Spleen (tissue), 11 donors: ENCODE measurements around the gene GRIK3. TPM values are rescaled to one million over a fixed set of nuclear protein-coding genes. Genes with fewer than 3 reads are reported as not detected.
"Not testable (repeated sequence)": the region's sequence is repeated elsewhere in the genome, so short reads cannot be mapped to it uniquely, and the experiment has no call there.

Experiments used
- DNase-seq: peaks from one replicate; pipeline ENCODE4 v3.0.0-alpha.2; 2020
- H3K27ac ChIP-seq, 8 donors: fragments of 200-600 bp; sonication (generic) in 7 of 8; 1 replicate in 4 of 8; 2 replicates in 4 of 8; pipeline versions ENCODE4 v1.5.0 to v1.8.0; 2016 to 2021; ENCODE audit warnings: inconsistent platforms in 4 of 8, mild to moderate bottlenecking in 4 of 8, moderate library complexity in 1 of 8
- H3K27me3 ChIP-seq, 7 donors: fragments of 200-600 bp; sonication (generic) in 6 of 7; replicated peaks in 1 of 7; 1 replicate in 4 of 7; 2 replicates in 3 of 7; pipeline versions ENCODE4 v1.5.0 to v1.8.0; 2016 to 2021; ENCODE audit warnings: inconsistent platforms in 3 of 7, mild to moderate bottlenecking in 1 of 7
- H3K36me3 ChIP-seq, 6 donors: fragments of 200-600 bp; sonication (generic) in 5 of 6; 1 replicate in 4 of 6; 2 replicates in 2 of 6; pipeline versions ENCODE4 v1.5.0 to v1.8.0; 2016 to 2021; ENCODE audit warnings: inconsistent platforms in 2 of 6
- H3K4me1 ChIP-seq, 6 donors: fragments of 200-600 bp; sonication (generic) in 5 of 6; 1 replicate in 3 of 6; 2 replicates in 3 of 6; pipeline versions ENCODE4 v1.5.0 to v1.8.0; 2016 to 2021; ENCODE audit warnings: inconsistent platforms in 3 of 6
- H3K4me3 ChIP-seq, 8 donors: fragments of 200-600 bp; sonication (generic) in 7 of 8; 1 replicate in 4 of 8; 2 replicates in 4 of 8; pipeline versions ENCODE4 v1.5.0 to v1.8.0; 2016 to 2021; ENCODE audit warnings: inconsistent platforms in 4 of 8, mild to moderate bottlenecking in 4 of 8, moderate library complexity in 2 of 8
- H3K9me3 ChIP-seq, 8 donors: fragments of 200-600 bp; sonication (generic) in 7 of 8; 1 replicate in 4 of 8; 2 replicates in 4 of 8; pipeline versions ENCODE4 v1.5.0 to v1.8.0; 2016 to 2021; ENCODE audit warnings: inconsistent platforms in 4 of 8
- CTCF ChIP-seq, 11 experiments: fragments of 200-600 bp in 7 of 11; fragments of 450-650 bp in 4 of 11; sonication (generic) in 4 of 11; IDR thresholded peaks in 8 of 11; conservative IDR thresholded peaks in 3 of 11; 1 replicate in 7 of 11; 2 replicates in 4 of 11; pipeline versions ENCODE4 v1.4.0 to v1.8.0; 2016 to 2021; ENCODE audit warnings: antibody characterized with exemption in 11 of 11, inconsistent platforms in 4 of 11, mild to moderate bottlenecking in 1 of 11
- POLR2A ChIP-seq, 3 donors: fragments of 450-650 bp; IDR thresholded peaks; one replicate each; pipeline ENCODE4 v1.5.1; 2017; ENCODE audit warnings: antibody characterized with exemption in 3 of 3, mild to moderate bottlenecking in 1 of 3
- POLR2AphosphoS5 ChIP-seq, 3 donors: sonication (generic); formaldehyde crosslinking; IDR thresholded peaks; one replicate each; pipeline ENCODE4 v1.5.1; 2017; ENCODE audit warnings: antibody characterized with exemption in 3 of 3
- WGBS, 5 donors: extraction: QIAGEN DNeasy Blood & Tissue Kit in 3 of 5; methylation state at CpG; one replicate each; pipeline versions ENCODE4 v1.1.5 to v1.1.7; 2013 to 2018; 5-methylcytosine and 5-hydroxymethylcytosine counted together
- intact Hi-C: fragments of 100-400 bp; cut with DNase I; formaldehyde crosslinking; loops from one replicate; pipeline ENCODE4 v1.15.0; 2023; ENCODE audit warnings: low total_unique reads
- polyA plus RNA-seq, 3 donors: library from polyadenylated mRNA; stranded (reverse); fragments of 200-250 nt; gene quantifications; one replicate each; pipeline ENCODE4 v1.2.1, GENCODE V29; 2013
- total RNA-seq, 7 donors: library from RNA; depleted of rRNA in 3 of 7; stranded (reverse); fragments of >200 nt in 3 of 7; fragmentation: NEBNext Ultra II Directional in 4 of 7; extraction: Animal tissue kit (Norgen Biotek cat#: 25700) in 4 of 7; gene quantifications; one replicate each; pipeline versions ENCODE4 v1.1.0 to v1.2.1, GENCODE V29; 2016 to 2021
- donor health status: healthy with polysubstance abuse.
- donor health status: DM: no; HTN: no; CAD: no; lungs with moderate emphysema.
- donor health status: DM: no; HTN: no; CAD: no.
- donor health status: Bipolar disorder and iron deficiency.
- donor health status: healthy.
- donor health status: DM: no; HTN: no; CAD: no.
- donor health status: DM: yes; HTN: yes; CAD: no.

Gene GRIK3
- total and polyA plus RNA-seq, 10 donors = 0.09 to 0.74 (median 0.19) TPM

- Histone ChIP-seq H3K4me1 (no peaks in the 10 kb centered on the region), H3K4me3 (no peak overlapping the region), H3K27ac (no peak overlapping the region), H3K36me3 (no peaks in the 10 kb centered on the region), H3K27me3 (peaks cover 0 to 59% (median 0%) of the 10 kb centered on the region in 7 donors), H3K9me3 (peaks cover 0 to 1% (median 0%) of the 10 kb centered on the region in 8 donors)
- TF ChIP-seq CTCF (IDR thresholded peaks at IDR 0.05 in 8 of 11, conservative IDR thresholded peaks at IDR 0.05 in 3 of 11) = no peak
- no peak for TF ChIP-seq POLR2A (IDR thresholded peaks at IDR 0.05)
- TF ChIP-seq POLR2AphosphoS5 (IDR thresholded peaks at IDR 0.05) = no peak
- WGBS, 5 donors = 39 to 57% (median 52%) methylated on average over 10 of the region's 10 CpGs
- DNase-seq = no peak
- intact Hi-C loops = no loop called here
These were observed 124.2 kb downstream of the GRIK3 start for GRCh38 chr1:36909946-36910725.

- H3K9me3 ChIP-seq, H3K27ac ChIP-seq, H3K36me3 ChIP-seq, intact Hi-C loops, H3K4me3 ChIP-seq, DNase-seq, H3K4me1 ChIP-seq: not testable (repeated sequence)
- WGBS, 5 donors = 78 to 94% (median 86%) methylated on average over 10 of the region's 10 CpGs
- H3K27me3 ChIP-seq = peaks cover 0 to 52% (median 0%) of the 10 kb centered on the region in 7 donors
These were observed 125.0 kb downstream of the GRIK3 start for GRCh38 chr1:36909359-36909758.

- no peaks in the 10 kb centered on the region for H3K4me1 ChIP-seq
- TF ChIP-seq POLR2AphosphoS5 (IDR thresholded peaks at IDR 0.05) (no peak), CTCF (IDR thresholded peaks at IDR 0.05 in 8 of 11, conservative IDR thresholded peaks at IDR 0.05 in 3 of 11) (no peak), POLR2A (IDR thresholded peaks at IDR 0.05) (no peak)
- intact Hi-C loops = no loop called here
- no peaks in the 10 kb centered on the region for H3K36me3 ChIP-seq
- H3K27me3 ChIP-seq = peaks cover 0 to 41% (median 0%) of the 10 kb centered on the region in 7 donors
- no peaks in the 10 kb centered on the region for H3K9me3 ChIP-seq
- no peak for DNase-seq
- no peak overlapping the region for H3K4me3 ChIP-seq
- WGBS, 5 donors = 59 to 79% (median 70%) methylated on average over 3 of the region's 3 CpGs
- no peak overlapping the region for H3K27ac ChIP-seq
These were observed 126.2 kb downstream of the GRIK3 start for GRCh38 chr1:36908096-36908495.

- WGBS, 5 donors = 68 to 85% (median 78%) methylated on average over 3 of the region's 3 CpGs
- TF ChIP-seq POLR2A (IDR thresholded peaks at IDR 0.05) (no peak), POLR2AphosphoS5 (IDR thresholded peaks at IDR 0.05) (no peak), CTCF (IDR thresholded peaks at IDR 0.05 in 8 of 11, conservative IDR thresholded peaks at IDR 0.05 in 3 of 11) (no peak)
These were observed 127.8 kb downstream of the GRIK3 start for GRCh38 chr1:36906555-36906954.

More at GRCh38 chr1:36906555-36906954, 127.8 kb downstream of the GRIK3 start:
- Histone ChIP-seq H3K27ac (no peak overlapping the region), H3K9me3 (peaks cover 0 to 6% (median under 1%) of the 10 kb centered on the region in 8 donors), H3K4me1 (no peaks in the 10 kb centered on the region), H3K27me3 (peaks cover 0 to 25% (median 0%) of the 10 kb centered on the region in 7 donors), H3K36me3 (no peaks in the 10 kb centered on the region), H3K4me3 (no peak overlapping the region)
- intact Hi-C loops = no loop called here
- peak; percentile 38 for DNase-seq
